ENCODE data around the gene CHURC1. TPM values are rescaled to one million over a fixed set of nuclear protein-coding genes. Genes with fewer than 3 reads are reported as not detected.

The CHURC1 gene
- total RNA-seq, 1 donor from 2014 or later, result 44.2 TPM

- DNase-seq (ENCODE audit: extremely low read depth, low read depth, low spot score), result no peak
These were observed 40.4 kb downstream of the CHURC1 start for GRCh38 chr14:64954491-64955240.

DNA sequence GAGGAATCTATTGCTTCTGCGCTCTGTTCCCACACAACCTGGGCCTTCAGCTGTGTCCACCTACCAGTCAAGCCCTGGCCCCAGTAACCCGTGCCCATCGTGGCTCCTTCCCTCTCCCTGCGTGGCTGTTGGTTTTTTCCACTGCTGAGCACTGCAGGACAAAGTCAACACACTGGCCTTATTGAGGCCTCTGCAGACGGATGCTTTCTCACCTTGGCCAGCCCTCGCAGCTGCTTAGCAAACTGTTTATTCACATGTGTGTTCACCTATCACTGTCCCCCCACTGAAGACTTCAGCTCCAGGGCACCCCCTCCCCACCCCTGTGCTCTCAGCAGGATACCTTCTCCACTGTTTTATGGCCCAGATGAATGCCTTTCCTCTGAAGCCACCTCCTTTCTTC lies 41.0 kb downstream of the CHURC1 start:
- DNase-seq (ENCODE audit: extremely low read depth, low read depth, low spot score), result no peak

GRCh38 chr14:64956697-64957406 lies 42.6 kb downstream of the CHURC1 start:
- DNase-seq (ENCODE audit: extremely low read depth, low read depth, low spot score), result no peak

DNA sequence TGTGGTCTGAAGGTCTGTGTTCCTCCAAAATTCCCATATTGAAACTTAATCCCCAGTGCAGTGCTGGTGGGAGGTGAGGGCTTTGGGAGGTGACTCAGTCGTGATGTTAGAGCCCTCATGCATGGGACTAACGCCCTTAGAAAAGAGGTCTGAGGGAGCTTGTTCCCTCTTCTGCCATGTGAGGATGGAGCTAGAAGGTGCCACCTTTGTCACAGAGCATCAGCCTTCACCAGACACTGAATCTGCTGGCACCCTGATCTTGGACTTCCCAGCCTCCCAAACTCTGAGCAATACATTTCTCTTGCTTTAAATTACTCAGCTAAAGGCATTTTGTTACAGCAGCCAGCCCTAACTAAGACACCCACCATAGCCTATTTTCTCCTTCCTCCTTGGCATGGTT lies 43.9 kb downstream of the CHURC1 start:
- DNase-seq (ENCODE audit: extremely low read depth, low read depth, low spot score), result no peak

- no peak for DNase-seq (ENCODE audit: extremely low read depth, low read depth, low spot score)
These were observed 44.5 kb downstream of the CHURC1 start for GRCh38 chr14:64958743-64959142.

DNA sequence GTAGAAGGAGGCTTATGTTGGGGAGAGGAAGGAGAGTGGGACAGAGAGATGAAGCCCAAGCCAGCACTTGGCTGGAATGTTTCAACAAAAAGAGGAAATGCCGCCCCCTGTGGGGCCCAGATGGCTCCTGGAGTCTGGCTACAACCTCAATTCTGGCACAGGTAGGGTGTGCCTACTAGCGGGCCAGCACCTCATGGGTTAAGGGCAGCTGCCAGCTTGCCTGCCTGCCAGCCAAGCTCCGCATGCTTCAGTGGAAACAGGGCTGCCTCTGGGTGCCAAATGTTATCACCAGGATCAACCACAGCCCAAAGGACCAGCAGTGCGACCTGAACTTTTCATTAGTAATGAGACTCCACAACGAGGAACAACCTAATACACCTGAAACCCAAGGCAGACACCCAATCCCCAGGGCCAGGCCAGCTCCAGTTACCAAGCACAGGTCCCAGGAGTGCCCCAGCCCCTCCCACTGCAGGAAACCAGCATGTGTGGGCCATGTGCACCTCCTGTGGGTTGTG lies 46.6 kb downstream of the CHURC1 start:
- no peak for DNase-seq (ENCODE audit: extremely low read depth, low read depth, low spot score)

DNA sequence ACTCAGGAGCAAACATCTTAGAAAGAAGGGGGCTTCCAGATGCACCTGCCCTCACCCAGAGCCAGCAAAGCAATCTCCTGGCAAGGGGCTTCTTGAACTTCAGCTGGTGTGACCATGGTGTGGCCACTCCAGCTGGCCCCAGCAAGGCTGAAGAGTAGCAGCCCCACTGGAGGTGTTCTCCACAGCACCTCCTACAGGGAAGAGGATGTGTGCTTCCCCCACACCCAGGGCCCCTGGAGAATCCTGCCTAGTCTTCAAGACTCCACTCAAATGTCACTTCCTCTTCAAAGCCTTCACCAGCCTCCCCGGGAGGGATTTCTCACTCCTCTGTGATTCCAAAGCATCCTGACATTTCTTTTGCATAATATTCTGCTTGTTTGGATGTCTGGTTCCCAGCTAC lies 49.4 kb downstream of the CHURC1 start:
- DNase-seq (ENCODE audit: extremely low read depth, low read depth, low spot score), result no peak

GRCh38 chr14:64965356-64966000 lies 51.2 kb downstream of the CHURC1 start:
- no peak for DNase-seq (ENCODE audit: extremely low read depth, low read depth, low spot score)

GRCh38 chr14:64966976-64967375 lies 52.7 kb downstream of the CHURC1 start:
- no peak for DNase-seq (ENCODE audit: extremely low read depth, low read depth, low spot score)

- no peak for DNase-seq (ENCODE audit: extremely low read depth, low read depth, low spot score)
These were observed 53.9 kb downstream of the CHURC1 start for GRCh38 chr14:64968167-64968566.

DNA sequence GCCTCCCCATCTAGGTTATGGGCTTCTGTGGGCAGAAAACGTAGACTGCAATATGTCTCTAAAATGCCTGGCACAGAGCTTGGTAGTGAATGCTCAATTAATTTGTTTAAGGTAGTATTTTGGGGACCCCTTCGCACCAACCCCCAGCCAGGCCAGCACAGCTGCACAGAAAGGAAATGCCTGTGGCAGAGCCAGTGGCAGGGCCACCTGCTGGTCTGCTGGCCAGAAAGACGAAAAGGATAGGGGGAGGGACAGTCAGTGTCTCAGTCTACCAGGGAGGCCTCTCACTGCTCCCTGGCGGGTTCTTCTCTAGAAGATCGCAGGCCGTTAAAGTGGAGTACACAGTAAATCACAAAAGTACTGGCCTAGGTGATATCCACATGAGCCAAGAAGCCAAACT lies 54.4 kb downstream of the CHURC1 start:
- no peak for DNase-seq (ENCODE audit: extremely low read depth, low read depth, low spot score)

DNA sequence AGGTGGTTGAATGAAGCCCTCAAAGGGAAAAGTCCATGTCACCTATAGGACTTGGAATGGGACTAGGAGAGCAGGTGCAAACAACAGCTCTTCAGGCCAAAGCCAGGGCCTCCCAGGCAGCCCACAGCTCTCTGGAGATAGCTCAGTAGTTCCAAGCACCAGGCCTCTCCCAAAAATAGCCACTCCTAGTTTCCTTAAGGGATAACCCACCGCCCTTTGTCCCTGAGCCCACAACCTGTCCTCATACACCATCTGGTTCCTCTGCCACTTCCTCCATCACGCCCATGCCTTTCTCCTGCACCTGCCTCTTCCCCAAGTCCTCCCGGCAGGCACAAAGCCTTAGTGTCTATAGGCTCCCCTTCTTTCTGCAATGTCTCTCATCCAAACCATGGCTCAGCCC lies 55.8 kb downstream of the CHURC1 start:
- no peak for DNase-seq (ENCODE audit: extremely low read depth, low read depth, low spot score)

GRCh38 chr14:64970776-64971477 lies 56.7 kb downstream of the CHURC1 start:
- DNase-seq (ENCODE audit: extremely low read depth, low read depth, low spot score), result no peak

DNA sequence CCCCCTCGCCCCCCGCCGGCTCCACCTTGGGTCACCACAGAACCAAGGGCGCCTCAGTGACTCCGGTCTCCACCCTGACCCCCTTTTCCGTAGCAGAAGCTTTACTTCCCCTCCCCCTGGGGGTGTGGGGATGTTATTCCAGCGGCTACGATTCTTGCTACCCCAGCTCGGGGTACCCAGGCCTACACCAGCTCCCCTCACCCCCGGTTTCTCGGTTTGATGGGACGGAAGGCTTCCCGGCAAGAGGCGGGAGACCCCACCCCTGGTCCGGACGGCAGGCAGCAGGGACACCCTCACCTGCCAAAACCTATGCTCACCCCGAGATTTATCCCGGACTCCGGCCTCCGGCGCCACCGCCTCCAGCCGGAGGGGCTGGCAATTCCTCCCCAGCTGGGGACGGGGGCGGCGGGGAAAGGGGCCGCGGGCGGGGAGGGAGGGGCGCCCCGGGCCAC lies 57.3 kb downstream of the CHURC1 start:
- no peak for DNase-seq (ENCODE audit: extremely low read depth, low read depth, low spot score)

DNA sequence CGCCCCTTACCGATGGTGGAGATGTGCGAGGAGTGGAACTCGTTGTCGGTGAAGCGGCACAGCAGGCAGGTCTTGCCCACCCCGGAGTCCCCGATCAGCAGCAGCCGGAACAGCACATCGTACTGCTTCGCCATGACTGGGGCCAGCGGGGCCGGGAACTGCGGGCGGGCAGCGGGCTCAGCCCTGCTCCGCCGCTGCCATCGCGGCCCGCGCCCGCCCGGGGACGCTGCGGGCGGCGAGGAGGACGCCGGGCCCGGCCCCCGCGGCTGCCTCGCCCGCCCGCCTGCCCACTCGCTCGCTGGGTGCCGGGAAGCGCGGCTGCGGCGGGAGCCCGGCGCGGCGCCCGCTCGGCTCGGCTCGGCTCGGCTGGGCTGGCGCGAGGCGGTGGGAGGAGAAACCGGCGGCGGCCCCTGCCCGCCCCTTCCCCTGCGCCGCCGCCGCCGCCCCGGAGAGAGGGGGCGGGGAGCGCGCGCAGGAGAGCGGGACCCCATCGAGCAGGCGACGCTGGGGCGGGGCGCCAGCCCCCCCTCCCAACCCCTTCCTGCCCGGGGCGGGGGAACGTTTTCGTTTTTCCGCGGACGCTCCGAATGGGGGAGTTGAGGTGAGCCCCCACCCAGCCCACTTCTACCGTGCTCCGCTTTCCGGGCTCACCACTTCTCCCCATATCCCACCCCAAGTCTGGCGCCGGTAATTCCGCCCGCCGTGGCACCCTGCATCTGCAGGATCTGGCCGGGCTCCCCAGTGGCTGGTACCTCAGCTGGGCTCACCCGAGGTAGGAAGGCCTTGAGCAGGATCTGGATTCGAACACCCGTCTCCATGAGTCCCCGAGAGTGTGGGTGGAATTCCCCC lies 57.9 kb downstream of the CHURC1 start, which contains the start of gene RAB15:
Gene RAB15, minus strand, starts transcription at position 394 of the 849 bp plus-strand sequence. Its CDS starts 260 bp downstream, at position 134.
- DNase-seq (ENCODE audit: extremely low read depth, low read depth, low spot score), result no peak

DNA sequence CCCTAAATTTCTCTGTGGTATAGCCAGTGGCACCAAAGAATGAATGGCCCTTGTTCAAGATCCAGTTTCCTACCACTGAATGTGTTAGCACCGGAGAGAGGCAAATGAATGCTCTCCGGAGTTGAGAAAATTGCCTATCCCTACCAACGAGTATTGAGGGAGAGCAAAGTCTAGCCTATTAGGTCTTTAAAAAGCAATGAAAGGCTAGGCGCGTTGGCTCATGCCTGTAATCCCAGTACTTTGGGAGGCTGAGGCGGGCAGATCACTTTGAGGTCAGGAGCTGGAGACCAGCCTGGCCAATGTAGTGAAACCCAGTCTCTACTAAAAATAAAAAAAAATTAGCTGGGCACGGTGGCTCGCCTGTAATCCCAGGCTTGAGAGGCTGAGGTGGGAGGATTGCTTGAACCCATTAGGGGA lies 58.8 kb downstream of the CHURC1 start:
- DNase-seq (ENCODE audit: extremely low read depth, low read depth, low spot score), result no peak

- DNase-seq (ENCODE audit: extremely low read depth, low read depth, low spot score), result no peak
These were observed 59.6 kb downstream of the CHURC1 start for GRCh38 chr14:64973826-64974225.

GRCh38 chr14:64974563-64974962 lies 60.3 kb downstream of the CHURC1 start:
- DNase-seq (ENCODE audit: extremely low read depth, low read depth, low spot score), result no peak

DNA sequence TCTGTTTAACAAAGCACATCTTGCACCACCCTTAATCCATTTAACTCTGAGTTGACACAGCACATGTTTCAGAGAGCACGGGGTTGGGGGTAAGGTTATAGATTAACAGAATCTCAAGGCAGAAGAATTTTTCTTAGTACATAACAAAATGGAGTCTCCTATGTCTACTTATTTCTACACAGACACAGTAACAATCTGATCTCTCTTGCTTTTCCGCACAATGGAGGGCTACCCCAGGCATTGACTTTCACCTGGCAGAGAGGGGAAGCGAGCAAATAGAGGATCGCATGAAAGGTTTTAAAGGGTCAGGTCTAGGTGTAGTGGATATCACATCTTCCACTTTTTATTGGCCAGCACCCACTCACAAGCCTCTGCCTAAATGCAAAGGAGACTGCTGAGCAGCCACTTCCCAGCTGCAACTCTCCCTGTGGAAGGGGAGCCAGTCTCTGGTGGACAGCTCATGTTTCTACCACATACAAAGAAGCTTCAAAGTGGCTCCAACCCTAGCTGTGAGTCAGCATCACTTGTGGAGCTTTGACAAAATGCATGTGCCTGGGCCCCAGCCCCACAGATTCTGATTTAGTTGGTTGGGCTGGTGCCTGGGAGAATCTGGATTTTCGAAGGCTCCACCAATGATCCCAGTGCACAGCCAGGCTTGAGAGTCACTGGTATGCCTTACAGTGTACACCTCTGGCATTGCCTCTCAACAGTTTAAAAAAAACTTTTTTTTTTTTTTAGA lies 65.2 kb downstream of the CHURC1 start:
- DNase-seq (ENCODE audit: extremely low read depth, low read depth, low spot score), result no peak

Measured in glomerular endothelial cell (primary cell).